GM21526 (cell line): ENCODE results near the gene SPATS2.
"Not testable (repeated sequence)": the region's sequence is repeated elsewhere in the genome, so short reads cannot be mapped to it uniquely, and the experiment has no call there.

Experiments
- ATAC-seq: cut with Tn5 transposase; IDR thresholded peaks from one replicate; pipeline ENCODE4 v1.9.1; 2021; ENCODE audit warnings: moderate library complexity; ENCODE audit not compliant: unreplicated experiment, low FRiP score

SPATS2 gene

DNA sequence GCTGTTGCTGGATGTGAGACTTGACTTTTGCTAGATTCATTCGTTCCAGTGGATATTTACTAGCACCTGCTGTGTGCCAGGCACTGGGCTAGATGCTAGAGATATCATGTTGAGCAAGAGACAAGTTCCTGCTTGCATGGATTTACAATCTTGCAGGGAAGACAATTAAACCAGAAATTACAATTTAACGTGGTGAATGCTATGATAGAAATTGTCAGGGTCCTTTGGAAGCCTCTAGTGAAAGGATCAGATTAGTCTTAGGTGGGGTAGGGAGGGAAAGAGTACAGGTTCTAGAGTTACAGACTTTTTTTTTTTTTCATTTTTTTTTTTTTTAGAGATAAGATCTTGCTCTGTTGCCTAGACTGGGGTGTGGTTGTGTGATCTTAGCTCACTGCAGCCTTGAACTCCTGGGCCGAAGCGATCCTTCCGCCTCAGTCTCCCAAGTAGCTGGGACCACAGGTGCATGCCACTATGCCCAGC is 36.7 kb downstream of the SPATS2 start:
- ATAC-seq = no peak

DNA sequence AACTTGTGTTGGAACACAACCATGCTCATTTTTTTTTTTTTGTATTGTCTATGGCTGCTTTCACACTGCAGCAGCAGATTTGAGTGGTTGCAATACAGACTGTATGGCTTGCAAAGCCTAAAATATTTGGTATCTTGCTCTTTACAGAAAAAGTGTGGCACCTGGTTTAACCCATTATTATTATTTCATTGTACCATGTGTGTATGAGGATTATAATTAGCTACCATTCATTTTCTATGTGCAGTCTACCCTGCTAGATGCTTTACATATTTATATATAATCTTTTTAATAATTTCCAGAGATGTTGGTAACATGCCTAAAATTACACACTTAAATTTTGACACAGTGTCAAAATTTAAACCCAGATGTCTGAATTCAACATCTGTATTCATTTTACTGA is 37.7 kb downstream of the SPATS2 start:
- ATAC-seq = no peak

DNA sequence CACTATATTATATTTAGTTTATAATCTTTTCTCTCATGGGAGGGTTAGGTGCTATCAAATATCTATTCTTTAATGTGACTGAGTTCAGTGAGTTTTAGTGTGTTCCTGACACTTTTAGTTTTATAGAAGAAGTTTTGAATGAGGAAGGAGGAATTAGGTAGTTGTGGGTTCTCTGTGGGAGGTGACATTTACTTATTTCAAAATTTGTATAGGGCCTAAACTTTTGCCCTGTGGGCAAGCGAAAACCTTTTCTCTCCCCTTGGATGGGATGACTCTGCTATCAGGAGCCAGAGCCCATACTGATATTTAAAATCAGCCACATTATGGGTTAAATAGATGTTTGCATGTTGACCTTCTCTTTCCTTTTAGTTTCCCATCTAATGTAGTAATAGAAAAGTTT is 43.6 kb downstream of the SPATS2 start:
- no peak for ATAC-seq

- no peak for ATAC-seq
Measured at GRCh38 chr12:49413010-49413409, 45.7 kb downstream of the SPATS2 start.

- ATAC-seq = no peak
Measured at GRCh38 chr12:49413796-49414195, 46.5 kb downstream of the SPATS2 start.

- ATAC-seq = no peak
Measured at GRCh38 chr12:49414364-49414763, 47.1 kb downstream of the SPATS2 start.

GRCh38 chr12:49415521-49415970 is 48.3 kb downstream of the SPATS2 start:
- no peak for ATAC-seq

- no peak for ATAC-seq
Measured at GRCh38 chr12:49416892-49417291, 49.6 kb downstream of the SPATS2 start.

DNA sequence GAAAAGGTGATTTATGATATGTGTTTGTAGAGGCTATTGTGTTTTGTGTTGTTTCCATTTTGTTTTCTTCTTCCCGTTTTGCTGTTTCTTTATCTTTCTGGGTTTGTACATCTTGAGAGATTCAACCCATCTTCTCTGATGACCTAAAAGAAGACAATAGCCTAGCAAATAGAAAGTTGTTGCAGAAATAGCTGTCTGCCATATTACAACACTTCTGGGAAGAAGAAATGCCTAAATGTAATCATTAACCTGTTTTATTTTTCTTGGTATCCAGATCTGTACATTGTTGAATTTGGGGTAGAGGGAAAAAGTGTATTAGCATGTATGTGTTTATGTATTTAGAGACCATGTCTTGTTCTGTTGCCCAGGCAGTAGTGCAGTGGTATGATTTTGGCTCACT is 50.3 kb downstream of the SPATS2 start:
- ATAC-seq = no peak

- ATAC-seq = no peak
Measured at GRCh38 chr12:49420556-49420955, 53.3 kb downstream of the SPATS2 start.

DNA sequence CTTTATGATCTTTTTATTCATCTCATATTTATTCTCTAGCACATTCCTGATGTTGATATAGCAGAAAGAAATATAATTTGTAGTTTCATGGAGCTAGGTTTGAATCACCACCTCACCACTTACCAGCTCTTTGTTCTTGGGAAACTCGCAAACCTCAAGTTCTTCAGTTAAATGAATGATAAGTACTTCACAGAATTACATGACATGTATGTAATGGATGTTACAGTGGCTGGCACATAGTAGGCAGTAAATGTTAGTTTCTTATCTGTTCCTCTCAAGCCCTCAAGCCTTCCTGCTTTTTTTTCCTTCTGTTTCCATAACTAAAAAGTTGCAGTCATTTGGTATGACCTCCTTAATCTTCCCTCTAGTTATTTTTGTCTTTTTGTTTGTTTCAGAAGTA is 54.9 kb downstream of the SPATS2 start:
- ATAC-seq = no peak

GRCh38 chr12:49428793-49429192 is 61.5 kb downstream of the SPATS2 start:
- no peak for ATAC-seq

DNA sequence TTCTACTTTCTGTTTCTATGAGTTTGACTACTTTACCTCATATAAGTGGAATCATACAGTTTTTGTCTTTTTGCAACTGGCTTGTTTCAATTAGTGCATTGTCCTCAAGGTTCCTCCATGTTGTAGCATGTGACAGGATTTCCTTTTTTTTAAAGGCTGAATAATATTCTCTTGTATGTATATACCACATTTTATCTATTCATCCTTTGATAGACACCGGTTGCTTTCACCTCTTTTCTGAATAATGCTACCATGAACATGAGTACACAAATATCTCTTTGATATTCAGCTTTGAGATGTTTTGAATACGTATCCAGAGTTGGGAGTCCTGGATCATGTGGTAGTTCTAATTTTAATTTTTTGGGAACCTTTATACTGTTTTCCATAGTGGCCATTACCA is 65.4 kb downstream of the SPATS2 start:
- no peak for ATAC-seq

DNA sequence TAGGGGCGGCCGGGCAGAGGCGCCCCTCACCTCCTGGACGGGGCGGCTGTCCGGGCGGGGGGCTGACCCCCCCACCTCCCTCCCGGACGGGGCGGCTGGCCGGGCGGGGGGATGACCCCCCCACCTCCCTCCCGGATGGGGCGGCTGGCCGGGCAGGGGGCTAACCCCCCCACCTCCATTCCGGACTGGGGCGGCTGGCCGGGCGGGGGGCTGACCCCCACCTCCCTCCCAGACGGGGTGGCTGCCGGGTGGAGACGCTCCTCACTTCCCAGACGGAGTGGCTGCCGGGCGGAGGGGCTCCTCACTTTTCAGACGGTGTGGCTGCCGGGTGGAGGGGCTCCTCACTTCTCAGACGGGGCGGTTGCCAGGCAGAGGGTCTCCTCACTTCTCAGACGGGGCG is 69.5 kb downstream of the SPATS2 start:
- not testable (repeated sequence) for ATAC-seq

DNA sequence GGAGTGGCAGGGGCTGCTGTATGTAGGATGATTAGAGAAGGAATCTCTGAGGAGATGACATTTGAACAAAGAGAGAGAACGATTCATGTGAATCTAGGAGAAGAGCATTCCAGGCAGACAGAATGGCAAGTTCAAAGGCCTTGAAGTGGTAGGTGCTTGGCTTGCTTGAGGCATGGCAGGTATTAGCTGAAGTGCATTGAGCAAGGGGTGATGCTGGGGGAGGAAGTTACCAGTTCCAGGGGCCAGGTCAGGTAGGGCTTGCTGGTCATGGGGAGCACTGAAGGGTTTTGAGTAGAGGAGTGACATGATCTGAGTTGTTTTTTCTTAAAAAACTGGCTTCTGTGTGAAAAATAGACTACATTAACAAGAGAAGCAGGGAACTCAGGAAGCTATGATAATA is 71.8 kb downstream of the SPATS2 start:
- ATAC-seq = no peak

- ATAC-seq = no peak
Measured at GRCh38 chr12:49440035-49440434, 72.8 kb downstream of the SPATS2 start.

DNA sequence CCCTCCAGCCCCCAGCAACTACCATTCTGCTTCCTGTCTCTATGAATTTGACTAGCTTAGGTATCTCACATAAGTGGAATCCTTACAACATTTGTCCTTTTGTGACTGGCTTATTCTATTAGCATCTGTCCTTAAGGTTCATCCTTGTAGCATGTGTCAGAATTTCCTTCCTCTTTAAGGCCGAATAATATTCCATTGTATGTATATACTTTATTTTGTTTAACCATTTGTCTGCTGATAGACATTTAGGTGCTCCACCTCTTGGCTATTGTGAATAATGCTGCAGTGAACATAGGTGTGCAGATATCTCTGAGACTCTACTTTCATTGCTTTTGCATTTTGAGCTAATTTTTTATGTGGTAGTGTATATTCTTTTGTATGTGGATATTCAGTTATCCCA is 75.7 kb downstream of the SPATS2 start:
- ATAC-seq = no peak

DNA sequence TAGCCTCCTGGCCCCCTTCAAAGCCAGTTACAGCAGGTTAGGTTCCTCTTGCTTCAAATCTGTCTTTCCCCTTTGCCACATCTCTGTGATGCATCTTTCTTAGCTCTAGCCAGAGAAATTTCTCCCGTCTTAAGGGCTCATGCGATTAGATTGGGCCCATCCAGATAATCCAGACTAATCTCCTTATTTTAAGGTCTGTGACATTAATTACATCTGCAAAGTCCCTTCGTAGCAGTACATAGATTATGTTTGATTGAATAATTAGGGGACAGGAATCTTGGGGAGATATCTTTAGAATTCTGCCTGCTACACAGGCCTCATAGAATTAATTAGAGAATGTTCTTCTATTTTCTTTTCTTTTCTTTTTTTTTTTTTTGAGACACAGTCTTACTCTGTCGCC is 79.3 kb downstream of the SPATS2 start:
- no peak for ATAC-seq

DNA sequence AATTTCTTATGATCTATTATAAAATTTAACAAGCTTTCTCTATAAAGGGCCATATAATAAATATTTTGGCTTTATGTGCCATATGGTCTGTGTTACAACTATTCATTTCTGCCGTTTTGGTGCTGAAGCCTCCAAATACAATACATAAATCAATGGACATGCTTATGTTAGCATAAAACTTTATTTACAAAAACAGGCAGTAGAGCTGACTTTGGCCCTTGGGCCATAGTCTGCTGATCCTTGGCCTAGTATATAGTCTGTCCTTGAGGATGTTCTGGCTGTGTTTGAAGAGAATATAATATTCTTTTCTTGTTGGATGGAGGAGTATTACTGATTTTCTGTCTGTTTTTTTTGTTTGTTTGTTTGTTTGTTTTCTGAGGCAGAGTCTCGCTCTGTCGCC is 81.6 kb downstream of the SPATS2 start:
- ATAC-seq = no peak

- ATAC-seq = no peak
Measured at GRCh38 chr12:49451468-49452259, 84.4 kb downstream of the SPATS2 start.

DNA sequence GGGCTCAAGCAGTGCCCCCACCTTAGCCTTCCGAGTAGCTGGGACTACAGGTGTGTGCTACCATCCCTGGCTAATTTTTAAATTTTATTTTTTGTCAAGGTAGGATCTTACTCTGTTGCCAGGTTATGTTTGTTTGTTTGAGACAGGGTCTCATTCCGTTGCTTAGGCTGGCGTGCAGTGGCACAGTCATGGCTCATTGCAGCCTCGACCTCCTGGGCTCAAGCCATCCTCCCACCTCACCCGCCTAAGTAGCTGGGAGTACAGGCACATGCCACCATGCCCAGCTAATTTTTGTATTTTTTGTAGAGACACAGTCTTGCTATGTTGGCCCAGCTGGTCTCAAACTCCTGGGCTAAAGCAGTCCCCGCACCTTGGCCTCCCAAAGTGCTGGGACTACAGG is 88.2 kb downstream of the SPATS2 start:
- no peak for ATAC-seq

DNA sequence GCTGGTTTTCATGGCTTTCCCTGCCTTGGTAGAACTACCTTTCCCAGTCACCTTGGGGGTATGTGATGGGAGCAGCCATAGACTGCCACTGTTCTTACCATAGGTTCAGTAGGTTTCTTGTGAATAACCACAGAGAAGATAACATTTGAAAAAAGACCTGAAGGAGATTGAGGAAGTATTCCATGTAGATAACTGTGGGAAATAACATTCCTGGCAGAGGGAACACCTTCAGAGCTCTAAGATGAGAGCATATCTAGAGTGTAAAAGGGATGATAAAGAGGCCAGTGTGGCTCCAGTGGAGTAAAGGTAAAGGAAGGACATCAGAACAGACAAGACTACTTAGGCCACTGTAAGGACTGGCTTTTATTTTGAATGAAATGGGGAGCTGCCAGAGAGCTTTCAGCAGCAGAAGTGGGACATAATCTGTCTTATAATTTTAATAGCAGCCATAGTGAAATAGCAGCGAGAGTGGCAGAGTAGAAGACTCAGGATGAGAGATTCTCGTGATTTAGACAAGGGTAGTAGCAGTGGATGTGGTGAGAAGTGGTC is 88.9 kb downstream of the SPATS2 start:
- no peak for ATAC-seq
